ENCODE measurements around the gene H6PD.

H6PD gene

DNA sequence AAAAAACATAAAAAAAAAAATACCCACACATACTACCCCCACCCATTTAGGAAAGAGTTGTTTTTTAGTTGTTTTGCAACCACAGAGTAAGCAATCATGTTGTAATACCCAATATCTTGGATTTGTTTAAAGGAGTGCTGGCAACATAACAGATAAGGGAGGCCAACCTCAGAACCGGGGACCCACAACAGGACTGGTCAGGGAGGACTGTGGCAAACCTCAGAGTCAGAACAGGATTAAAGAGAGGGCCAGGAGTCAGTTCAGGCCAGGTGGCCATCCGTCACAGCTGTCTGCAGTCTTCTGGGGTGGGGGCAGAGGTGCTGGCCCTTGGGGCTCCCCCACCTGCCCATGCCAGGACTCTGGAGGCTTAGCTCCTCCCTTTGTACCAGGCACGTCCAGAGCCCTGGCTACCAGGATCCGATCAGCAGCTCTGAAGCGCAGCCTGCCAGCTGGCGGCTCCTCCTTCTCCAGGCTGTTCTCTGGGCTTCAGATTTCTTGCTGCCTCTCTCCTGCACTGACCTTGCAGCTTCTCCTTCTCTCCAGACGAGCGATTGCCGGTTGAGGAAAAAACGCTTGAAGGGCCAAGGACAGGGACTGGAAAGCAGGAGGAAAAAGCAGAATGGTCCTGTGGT is 7.9 kb downstream of the H6PD start (continued):
- TF ChIP-seq, protein P1, sequence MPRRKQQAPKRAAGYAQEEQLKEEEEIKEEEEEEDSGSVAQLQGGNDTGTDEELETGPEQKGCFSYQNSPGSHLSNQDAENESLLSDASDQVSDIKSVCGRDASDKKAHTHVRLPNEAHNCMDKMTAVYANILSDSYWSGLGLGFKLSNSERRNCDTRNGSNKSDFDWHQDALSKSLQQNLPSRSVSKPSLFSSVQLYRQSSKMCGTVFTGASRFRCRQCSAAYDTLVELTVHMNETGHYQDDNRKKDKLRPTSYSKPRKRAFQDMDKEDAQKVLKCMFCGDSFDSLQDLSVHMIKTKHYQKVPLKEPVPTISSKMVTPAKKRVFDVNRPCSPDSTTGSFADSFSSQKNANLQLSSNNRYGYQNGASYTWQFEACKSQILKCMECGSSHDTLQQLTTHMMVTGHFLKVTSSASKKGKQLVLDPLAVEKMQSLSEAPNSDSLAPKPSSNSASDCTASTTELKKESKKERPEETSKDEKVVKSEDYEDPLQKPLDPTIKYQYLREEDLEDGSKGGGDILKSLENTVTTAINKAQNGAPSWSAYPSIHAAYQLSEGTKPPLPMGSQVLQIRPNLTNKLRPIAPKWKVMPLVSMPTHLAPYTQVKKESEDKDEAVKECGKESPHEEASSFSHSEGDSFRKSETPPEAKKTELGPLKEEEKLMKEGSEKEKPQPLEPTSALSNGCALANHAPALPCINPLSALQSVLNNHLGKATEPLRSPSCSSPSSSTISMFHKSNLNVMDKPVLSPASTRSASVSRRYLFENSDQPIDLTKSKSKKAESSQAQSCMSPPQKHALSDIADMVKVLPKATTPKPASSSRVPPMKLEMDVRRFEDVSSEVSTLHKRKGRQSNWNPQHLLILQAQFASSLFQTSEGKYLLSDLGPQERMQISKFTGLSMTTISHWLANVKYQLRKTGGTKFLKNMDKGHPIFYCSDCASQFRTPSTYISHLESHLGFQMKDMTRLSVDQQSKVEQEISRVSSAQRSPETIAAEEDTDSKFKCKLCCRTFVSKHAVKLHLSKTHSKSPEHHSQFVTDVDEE (CRISPR knock-in tag; IDR thresholded peaks at IDR 0.05), result no peak
- no peak for TF ChIP-seq ZFP30 (CRISPR knock-in tag; IDR thresholded peaks at IDR 0.05)
- no peak for TF ChIP-seq ISL1 (CRISPR knock-in tag; IDR thresholded peaks at IDR 0.05)
- TF ChIP-seq SNAI2 (CRISPR knock-in tag; IDR thresholded peaks at IDR 0.05), result no peak

DNA sequence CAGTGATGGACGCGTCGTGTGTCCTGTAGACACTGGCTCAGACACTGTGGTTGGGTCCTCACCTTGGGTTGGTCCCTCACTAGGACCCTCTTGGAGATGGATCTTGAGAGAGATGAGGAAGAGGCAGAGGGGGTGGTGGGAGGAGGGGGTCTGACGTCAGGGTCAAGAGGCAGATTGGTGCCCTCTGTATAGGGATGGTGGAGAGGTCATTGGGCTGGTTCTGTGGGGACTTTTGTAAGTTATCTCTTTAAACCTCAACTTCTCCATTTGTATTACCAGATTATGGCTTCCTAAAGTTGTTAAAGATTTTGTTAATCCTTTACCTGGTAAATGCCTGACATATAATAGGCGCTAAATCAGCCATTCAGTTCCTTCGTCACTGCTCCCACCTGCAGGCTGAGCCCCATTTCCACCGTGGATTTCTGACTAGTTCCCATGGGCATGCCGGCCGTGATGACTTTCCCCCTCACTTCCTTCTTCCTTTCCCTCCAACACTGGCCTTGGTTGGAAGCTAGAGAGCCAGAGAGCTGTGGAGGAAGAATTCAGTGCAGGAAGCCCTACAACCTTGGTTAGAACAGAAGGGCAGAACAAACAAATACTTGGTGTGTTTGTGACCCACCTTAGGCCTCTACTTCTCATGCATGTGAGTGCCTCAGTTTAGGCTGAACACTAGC is 8.6 kb downstream of the H6PD start:
- ATAC-seq, result no peak

DNA sequence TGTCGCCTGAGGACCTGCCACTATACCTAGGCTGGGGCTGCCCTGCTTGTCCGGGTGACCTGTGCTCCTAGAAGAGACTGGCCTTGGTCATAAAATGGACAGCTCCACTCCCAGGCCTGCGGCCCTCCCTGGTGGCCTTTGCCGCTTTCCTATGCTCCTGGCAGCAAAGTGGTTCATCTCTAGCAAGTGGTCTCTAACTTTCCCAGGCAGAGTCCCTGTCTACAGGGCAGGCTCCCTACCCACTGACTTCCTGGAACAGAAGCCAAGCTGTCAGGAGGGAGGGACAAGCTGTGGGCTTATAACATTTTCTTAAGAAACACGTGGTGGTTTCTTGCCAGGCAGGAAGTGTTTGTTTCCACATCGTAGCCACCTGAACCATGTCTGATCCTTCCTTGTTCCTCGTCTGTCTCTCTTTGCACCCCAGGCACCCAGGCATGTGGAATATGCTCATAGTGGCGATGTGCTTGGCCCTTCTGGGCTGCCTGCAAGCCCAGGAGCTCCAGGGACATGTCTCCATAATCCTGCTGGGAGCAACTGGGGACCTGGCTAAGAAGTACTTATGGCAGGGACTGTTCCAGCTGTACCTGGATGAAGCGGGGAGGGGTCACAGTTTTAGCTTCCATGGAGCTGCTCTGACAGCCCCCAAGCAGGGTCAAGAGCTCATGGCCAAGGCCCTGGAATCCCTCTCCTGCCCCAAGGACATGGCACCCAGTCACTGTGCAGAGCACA is 10.1 kb downstream of the H6PD start:
- TF ChIP-seq, protein P2, sequence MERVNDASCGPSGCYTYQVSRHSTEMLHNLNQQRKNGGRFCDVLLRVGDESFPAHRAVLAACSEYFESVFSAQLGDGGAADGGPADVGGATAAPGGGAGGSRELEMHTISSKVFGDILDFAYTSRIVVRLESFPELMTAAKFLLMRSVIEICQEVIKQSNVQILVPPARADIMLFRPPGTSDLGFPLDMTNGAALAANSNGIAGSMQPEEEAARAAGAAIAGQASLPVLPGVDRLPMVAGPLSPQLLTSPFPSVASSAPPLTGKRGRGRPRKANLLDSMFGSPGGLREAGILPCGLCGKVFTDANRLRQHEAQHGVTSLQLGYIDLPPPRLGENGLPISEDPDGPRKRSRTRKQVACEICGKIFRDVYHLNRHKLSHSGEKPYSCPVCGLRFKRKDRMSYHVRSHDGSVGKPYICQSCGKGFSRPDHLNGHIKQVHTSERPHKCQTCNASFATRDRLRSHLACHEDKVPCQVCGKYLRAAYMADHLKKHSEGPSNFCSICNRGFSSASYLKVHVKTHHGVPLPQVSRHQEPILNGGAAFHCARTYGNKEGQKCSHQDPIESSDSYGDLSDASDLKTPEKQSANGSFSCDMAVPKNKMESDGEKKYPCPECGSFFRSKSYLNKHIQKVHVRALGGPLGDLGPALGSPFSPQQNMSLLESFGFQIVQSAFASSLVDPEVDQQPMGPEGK (CRISPR knock-in tag; IDR thresholded peaks at IDR 0.05; ENCODE audit: borderline replicate concordance), result no peak
- TF ChIP-seq, protein P3, sequence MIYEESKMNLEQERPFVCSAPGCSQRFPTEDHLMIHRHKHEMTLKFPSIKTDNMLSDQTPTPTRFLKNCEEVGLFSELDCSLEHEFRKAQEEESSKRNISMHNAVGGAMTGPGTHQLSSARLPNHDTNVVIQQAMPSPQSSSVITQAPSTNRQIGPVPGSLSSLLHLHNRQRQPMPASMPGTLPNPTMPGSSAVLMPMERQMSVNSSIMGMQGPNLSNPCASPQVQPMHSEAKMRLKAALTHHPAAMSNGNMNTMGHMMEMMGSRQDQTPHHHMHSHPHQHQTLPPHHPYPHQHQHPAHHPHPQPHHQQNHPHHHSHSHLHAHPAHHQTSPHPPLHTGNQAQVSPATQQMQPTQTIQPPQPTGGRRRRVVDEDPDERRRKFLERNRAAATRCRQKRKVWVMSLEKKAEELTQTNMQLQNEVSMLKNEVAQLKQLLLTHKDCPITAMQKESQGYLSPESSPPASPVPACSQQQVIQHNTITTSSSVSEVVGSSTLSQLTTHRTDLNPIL (CRISPR knock-in tag; IDR thresholded peaks at IDR 0.05; ENCODE audit: low read depth), result no peak
- no peak for TF ChIP-seq TCF4 (CRISPR knock-in tag; IDR thresholded peaks at IDR 0.05; ENCODE audit: borderline replicate concordance)
- no peak for TF ChIP-seq ZNF8 (CRISPR knock-in tag; IDR thresholded peaks at IDR 0.05)
- no peak for TF ChIP-seq ZNF70 (CRISPR knock-in tag; IDR thresholded peaks at IDR 0.05)
- TF ChIP-seq, protein P1 (CRISPR knock-in tag; IDR thresholded peaks at IDR 0.05), result no peak
- no peak for TF ChIP-seq ESRRG (CRISPR knock-in tag; IDR thresholded peaks at IDR 0.05)
- no peak for TF ChIP-seq ARNTL (CRISPR knock-in tag; IDR thresholded peaks at IDR 0.05; ENCODE audit: borderline replicate concordance, low read depth)
- TF ChIP-seq, protein P4, sequence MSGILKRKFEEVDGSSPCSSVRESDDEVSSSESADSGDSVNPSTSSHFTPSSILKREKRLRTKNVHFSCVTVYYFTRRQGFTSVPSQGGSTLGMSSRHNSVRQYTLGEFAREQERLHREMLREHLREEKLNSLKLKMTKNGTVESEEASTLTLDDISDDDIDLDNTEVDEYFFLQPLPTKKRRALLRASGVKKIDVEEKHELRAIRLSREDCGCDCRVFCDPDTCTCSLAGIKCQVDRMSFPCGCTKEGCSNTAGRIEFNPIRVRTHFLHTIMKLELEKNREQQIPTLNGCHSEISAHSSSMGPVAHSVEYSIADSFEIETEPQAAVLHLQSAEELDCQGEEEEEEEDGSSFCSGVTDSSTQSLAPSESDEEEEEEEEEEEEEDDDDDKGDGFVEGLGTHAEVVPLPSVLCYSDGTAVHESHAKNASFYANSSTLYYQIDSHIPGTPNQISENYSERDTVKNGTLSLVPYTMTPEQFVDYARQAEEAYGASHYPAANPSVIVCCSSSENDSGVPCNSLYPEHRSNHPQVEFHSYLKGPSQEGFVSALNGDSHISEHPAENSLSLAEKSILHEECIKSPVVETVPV (CRISPR knock-in tag; IDR thresholded peaks at IDR 0.05), result no peak
- no peak for TF ChIP-seq ISL1 (CRISPR knock-in tag; IDR thresholded peaks at IDR 0.05)
- ATAC-seq, result no peak

More for the DNA sequence above, 8.6 kb downstream of the H6PD start:
- TF ChIP-seq ARNTL (CRISPR knock-in tag; IDR thresholded peaks at IDR 0.05; ENCODE audit: borderline replicate concordance, low read depth) (no peak), RARB (CRISPR knock-in tag; IDR thresholded peaks at IDR 0.05) (no peak), OSR1 (CRISPR knock-in tag; IDR thresholded peaks at IDR 0.05) (no peak), ZFP3 (CRISPR knock-in tag; IDR thresholded peaks at IDR 0.05) (no peak), ISL1 (CRISPR knock-in tag; IDR thresholded peaks at IDR 0.05) (no peak), ZFP30 (CRISPR knock-in tag; IDR thresholded peaks at IDR 0.05) (no peak), ZC3H10 (CRISPR knock-in tag; IDR thresholded peaks at IDR 0.05) (no peak), ZNF70 (CRISPR knock-in tag; IDR thresholded peaks at IDR 0.05) (no peak)
- TF ChIP-seq, protein P1 (CRISPR knock-in tag; IDR thresholded peaks at IDR 0.05), result no peak
- TF ChIP-seq, protein P5, sequence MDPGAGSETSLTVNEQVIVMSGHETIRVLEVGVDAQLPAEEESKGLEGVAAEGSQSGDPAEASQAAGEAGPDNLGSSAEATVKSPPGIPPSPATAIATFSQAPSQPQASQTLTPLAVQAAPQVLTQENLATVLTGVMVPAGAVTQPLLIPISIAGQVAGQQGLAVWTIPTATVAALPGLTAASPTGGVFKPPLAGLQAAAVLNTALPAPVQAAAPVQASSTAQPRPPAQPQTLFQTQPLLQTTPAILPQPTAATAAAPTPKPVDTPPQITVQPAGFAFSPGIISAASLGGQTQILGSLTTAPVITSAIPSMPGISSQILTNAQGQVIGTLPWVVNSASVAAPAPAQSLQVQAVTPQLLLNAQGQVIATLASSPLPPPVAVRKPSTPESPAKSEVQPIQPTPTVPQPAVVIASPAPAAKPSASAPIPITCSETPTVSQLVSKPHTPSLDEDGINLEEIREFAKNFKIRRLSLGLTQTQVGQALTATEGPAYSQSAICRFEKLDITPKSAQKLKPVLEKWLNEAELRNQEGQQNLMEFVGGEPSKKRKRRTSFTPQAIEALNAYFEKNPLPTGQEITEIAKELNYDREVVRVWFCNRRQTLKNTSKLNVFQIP (CRISPR knock-in tag; IDR thresholded peaks at IDR 0.05; ENCODE audit: borderline replicate concordance, low read depth), result no peak

Measured in SK-N-SH treated with all-trans-retinoic acid at 6 μM for 48 hours (cell line).